ENCODE data around the gene DNAH10. TPM values are rescaled to one million over a fixed set of nuclear protein-coding genes. Genes with fewer than 3 reads are reported as not detected.

The DNAH10 gene
- total RNA-seq, 1 experiment from 2014 or later, result not detected

DNA sequence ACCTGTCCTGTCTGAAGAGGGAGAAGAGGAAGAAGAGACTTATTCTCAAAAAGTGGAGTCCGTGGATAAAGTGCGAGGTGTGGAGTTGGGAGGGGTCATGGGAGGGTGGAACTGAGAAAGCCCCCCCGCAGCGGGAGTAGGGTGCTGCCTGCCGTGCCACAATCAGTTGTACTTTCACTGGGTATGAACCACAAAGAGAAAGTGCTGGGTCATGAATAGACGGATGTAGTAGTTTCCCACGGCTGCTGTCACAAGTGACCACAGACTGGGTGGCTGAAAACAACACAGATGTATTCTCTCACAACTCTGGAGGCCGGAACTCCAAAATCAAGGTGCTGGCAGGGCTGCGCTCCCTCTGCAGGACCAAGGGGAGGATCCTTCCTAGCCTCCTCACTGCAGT lies 5.5 kb downstream of the DNAH10 start:
- intact Hi-C loops (cut with micrococcal nuclease; ENCODE audit: unreplicated experiment), result no loop called here
- no TSS peak for BruUV-seq (replicated peaks)

DNA sequence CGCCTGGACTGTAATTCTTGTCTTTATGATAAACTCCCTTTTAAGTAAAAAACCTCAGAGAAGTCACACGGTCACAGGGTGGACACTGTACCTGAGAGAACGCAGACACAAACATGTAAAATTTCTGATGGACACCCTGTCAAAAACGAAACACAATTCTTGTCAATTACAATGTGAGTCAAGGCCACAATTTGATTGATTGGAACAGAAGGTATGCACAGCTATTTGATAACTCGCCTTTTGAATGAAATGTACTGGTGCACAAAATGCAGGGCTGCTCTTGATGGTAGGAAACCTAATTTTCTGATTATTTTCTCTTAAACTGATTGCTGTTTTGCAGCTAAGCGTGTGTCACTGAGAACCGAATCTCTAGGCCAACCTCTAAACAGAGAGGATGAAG lies 9.2 kb downstream of the DNAH10 start:
- POLR2A ChIA-PET (ENCODE audit: unreplicated experiment), result no interaction called here
- peaks cover 52% of the 10 kb centered on the region for H3K27me3 ChIP-seq (ENCODE audit: insufficient read depth, low read depth)
- no peaks in the 10 kb centered on the region for H3K79me2 ChIP-seq (ENCODE audit: low read depth)
- H3K4me1 ChIP-seq (replicated peaks; ENCODE audit: insufficient read depth), result no peaks in the 10 kb centered on the region
- H3K9me3 ChIP-seq (ENCODE audit: insufficient read depth, low read depth), result no peaks in the 10 kb centered on the region
- no peak overlapping the region for H3K27ac ChIP-seq
- intact Hi-C loops (cut with micrococcal nuclease; ENCODE audit: unreplicated experiment), result no loop called here
- H3K4me3 ChIP-seq, result no peak overlapping the region
- BruUV-seq (replicated peaks), result no TSS peak
- CTCF ChIA-PET, result no interaction called here
- H4K20me1 ChIP-seq (ENCODE audit: insufficient read depth), result no peaks in the 10 kb centered on the region
- H2AFZ ChIP-seq, result no peak overlapping the region
- TF ChIP-seq, protein P1, sequence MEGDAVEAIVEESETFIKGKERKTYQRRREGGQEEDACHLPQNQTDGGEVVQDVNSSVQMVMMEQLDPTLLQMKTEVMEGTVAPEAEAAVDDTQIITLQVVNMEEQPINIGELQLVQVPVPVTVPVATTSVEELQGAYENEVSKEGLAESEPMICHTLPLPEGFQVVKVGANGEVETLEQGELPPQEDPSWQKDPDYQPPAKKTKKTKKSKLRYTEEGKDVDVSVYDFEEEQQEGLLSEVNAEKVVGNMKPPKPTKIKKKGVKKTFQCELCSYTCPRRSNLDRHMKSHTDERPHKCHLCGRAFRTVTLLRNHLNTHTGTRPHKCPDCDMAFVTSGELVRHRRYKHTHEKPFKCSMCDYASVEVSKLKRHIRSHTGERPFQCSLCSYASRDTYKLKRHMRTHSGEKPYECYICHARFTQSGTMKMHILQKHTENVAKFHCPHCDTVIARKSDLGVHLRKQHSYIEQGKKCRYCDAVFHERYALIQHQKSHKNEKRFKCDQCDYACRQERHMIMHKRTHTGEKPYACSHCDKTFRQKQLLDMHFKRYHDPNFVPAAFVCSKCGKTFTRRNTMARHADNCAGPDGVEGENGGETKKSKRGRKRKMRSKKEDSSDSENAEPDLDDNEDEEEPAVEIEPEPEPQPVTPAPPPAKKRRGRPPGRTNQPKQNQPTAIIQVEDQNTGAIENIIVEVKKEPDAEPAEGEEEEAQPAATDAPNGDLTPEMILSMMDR (conservative IDR thresholded peaks at IDR 0.05), result no peak
- TF ChIP-seq EZH2 (IDR thresholded peaks at IDR 0.05; ENCODE audit: low read depth), result no peak
- no peaks in the 10 kb centered on the region for H3F3A ChIP-seq (ENCODE audit: insufficient read depth, low read depth)
- H3K36me3 ChIP-seq (ENCODE audit: low read depth), result no peaks in the 10 kb centered on the region
- H3K4me2 ChIP-seq, result no peak overlapping the region
- DNase-seq, result no peak
- H3K9me2 ChIP-seq (ENCODE audit: insufficient read depth), result no peaks in the 10 kb centered on the region

More for the DNA sequence above, 5.5 kb downstream of the DNAH10 start:
- Histone ChIP-seq H3K4me2 (no peak overlapping the region), H3K27me3 (ENCODE audit: insufficient read depth, low read depth) (peaks cover 16% of the 10 kb centered on the region), H3K79me2 (ENCODE audit: low read depth) (no peaks in the 10 kb centered on the region), H4K20me1 (ENCODE audit: insufficient read depth) (no peaks in the 10 kb centered on the region; the same call in 1 of the 2 replicates), H3K9me3 (ENCODE audit: insufficient read depth, low read depth) (no peaks in the 10 kb centered on the region), H3K9me2 (ENCODE audit: insufficient read depth) (no peaks in the 10 kb centered on the region), H3F3A (ENCODE audit: insufficient read depth, low read depth) (no peaks in the 10 kb centered on the region), H2AFZ (no peak overlapping the region), H3K4me1 (replicated peaks; ENCODE audit: insufficient read depth) (no peaks in the 10 kb centered on the region), H3K27ac (no peak overlapping the region), H3K36me3 (ENCODE audit: low read depth) (no peaks in the 10 kb centered on the region), H3K4me3 (no peak overlapping the region)
- POLR2A ChIA-PET (ENCODE audit: unreplicated experiment), result no interaction called here
- CTCF ChIA-PET, result no interaction called here
- TF ChIP-seq, protein P1 (conservative IDR thresholded peaks at IDR 0.05), result no peak
- no peak for TF ChIP-seq EZH2 (IDR thresholded peaks at IDR 0.05; ENCODE audit: low read depth)
- no peak for DNase-seq

DNA sequence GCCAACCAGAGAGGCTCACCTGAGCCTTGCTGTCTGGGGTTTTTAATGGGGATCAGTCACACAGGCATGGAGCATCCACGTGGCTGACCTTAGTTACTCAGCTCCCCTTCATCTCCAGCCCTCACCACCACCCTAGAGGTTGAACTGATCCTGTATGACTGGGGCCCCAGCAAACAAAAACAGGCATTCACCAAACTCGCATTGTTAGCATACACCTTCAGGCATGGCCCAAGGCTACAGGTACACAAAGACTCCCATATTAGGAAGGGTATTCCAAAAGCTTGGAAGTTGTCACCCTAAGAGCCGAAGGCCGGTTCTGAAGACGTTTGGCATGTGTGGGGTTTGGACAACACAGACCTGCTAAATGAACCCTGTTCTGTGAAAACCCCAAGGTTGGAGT lies 10.0 kb downstream of the DNAH10 start:
- Histone ChIP-seq H3K27me3 (ENCODE audit: insufficient read depth, low read depth) (peaks cover 60% of the 10 kb centered on the region), H3K79me2 (ENCODE audit: low read depth) (no peaks in the 10 kb centered on the region), H3K9me2 (ENCODE audit: insufficient read depth) (no peaks in the 10 kb centered on the region), H2AFZ (no peak overlapping the region), H3F3A (ENCODE audit: insufficient read depth, low read depth) (no peaks in the 10 kb centered on the region), H3K4me2 (no peak overlapping the region), H3K4me1 (replicated peaks; ENCODE audit: insufficient read depth) (no peaks in the 10 kb centered on the region), H3K36me3 (ENCODE audit: low read depth) (no peaks in the 10 kb centered on the region), H4K20me1 (ENCODE audit: insufficient read depth) (no peaks in the 10 kb centered on the region), H3K4me3 (no peak overlapping the region), H3K27ac (no peak overlapping the region), H3K9me3 (ENCODE audit: insufficient read depth, low read depth) (no peaks in the 10 kb centered on the region)
- BruUV-seq (replicated peaks), result no TSS peak
- intact Hi-C loops (cut with micrococcal nuclease; ENCODE audit: unreplicated experiment), result no loop called here
- ChIA-PET POLR2A (ENCODE audit: unreplicated experiment) (no interaction called here), CTCF (no interaction called here)
- no peak for TF ChIP-seq EZH2 (IDR thresholded peaks at IDR 0.05; ENCODE audit: low read depth)
- TF ChIP-seq, protein P1 (conservative IDR thresholded peaks at IDR 0.05), result no peak
- DNase-seq, result no peak
